ENCODE measurements around the gene SPG7. TPM values are rescaled to one million over a fixed set of nuclear protein-coding genes. Genes with fewer than 3 reads are reported as not detected.

The SPG7 gene
- total and polyA plus RNA-seq, 9 of the 15 experiments (the other 6 are each of a cell fraction or from before 2014, with no cell fraction given): 5.8 to 89.1 (median 49.4) TPM

DNA sequence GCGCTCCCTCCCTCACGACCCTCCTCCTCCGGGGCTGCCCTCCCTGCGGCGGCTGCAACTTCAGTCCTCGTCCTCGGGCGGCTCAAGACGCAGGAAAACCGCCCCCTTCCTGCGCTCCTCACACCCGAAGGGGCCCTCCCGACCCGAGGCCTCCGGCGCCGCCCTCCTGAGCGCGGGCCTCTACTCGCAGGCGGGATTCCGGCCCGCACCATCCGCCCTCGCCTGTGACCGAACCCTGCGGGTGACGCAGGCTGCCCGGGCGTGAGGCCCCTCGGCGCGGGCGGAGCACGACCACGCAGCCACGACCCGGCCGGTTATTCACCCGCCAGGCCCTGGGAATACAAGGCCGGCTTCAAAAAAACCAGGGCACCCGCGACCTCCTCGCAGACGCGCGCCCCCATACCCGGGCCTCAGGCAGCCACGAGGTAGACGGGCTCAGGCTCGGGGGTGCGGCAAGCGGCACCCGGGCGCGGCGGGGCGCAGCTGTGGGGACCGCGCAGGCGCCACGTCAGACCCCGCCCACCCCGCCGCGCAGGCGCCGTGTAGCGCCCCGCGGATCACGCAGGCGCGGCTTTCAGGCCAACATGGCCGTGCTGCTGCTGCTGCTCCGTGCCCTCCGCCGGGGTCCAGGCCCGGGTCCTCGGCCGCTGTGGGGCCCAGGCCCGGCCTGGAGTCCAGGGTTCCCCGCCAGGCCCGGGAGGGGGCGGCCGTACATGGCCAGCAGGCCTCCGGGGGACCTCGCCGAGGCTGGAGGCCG, at the start of gene SPG7 (continued):
- TF ChIP-seq USF2 (CRISPR knock-in tag; IDR thresholded peaks at IDR 0.05) (no peak), ZNF263 (CRISPR knock-in tag; IDR thresholded peaks at IDR 0.05; ENCODE audit: borderline replicate concordance) (peak; percentile 28; the same call in 1 of the 2 replicates), ZNF347 (CRISPR knock-in tag; IDR thresholded peaks at IDR 0.05; ENCODE audit: low read depth) (no peak), CC2D1A (IDR thresholded peaks at IDR 0.05) (no peak), TARDBP (IDR thresholded peaks at IDR 0.05) (no peak), PHF8 (IDR thresholded peaks at IDR 0.05; ENCODE audit: borderline replicate concordance, low read length) (peak; percentile 85; the same call in 1 of the 2 replicates), ELK1 (CRISPR knock-in tag; IDR thresholded peaks at IDR 0.05) (no peak), SMAD4 (CRISPR knock-in tag; conservative IDR thresholded peaks at IDR 0.05) (peak; percentile 61), ZNF408 (CRISPR knock-in tag; IDR thresholded peaks at IDR 0.05; ENCODE audit: low read depth) (no peak), PTBP1 (IDR thresholded peaks at IDR 0.05; ENCODE audit: low read depth, low read length) (no peak), FIP1L1 (IDR thresholded peaks at IDR 0.05; ENCODE audit: low read depth, low read length, poor library complexity, severe bottlenecking) (peak; percentile 74), RCOR1 (IDR thresholded peaks at IDR 0.05; ENCODE audit: borderline replicate concordance in 1 of 2, low read depth in 2 of 2, low read length in 2 of 2) (no peak), ZNF146 (CRISPR knock-in tag; IDR thresholded peaks at IDR 0.05; ENCODE audit: unreplicated experiment) (no peak), ZBTB1 (CRISPR knock-in tag; IDR thresholded peaks at IDR 0.05; ENCODE audit: borderline replicate concordance, low read depth) (peak; percentile 74; the same call in 1 of the 2 replicates), NR2F6 (CRISPR knock-in tag; IDR thresholded peaks at IDR 0.05) (no peak), SMAD2 (IDR thresholded peaks at IDR 0.05; ENCODE audit: low read depth, low read length) (no peak)
- TF ChIP-seq, protein P1, sequence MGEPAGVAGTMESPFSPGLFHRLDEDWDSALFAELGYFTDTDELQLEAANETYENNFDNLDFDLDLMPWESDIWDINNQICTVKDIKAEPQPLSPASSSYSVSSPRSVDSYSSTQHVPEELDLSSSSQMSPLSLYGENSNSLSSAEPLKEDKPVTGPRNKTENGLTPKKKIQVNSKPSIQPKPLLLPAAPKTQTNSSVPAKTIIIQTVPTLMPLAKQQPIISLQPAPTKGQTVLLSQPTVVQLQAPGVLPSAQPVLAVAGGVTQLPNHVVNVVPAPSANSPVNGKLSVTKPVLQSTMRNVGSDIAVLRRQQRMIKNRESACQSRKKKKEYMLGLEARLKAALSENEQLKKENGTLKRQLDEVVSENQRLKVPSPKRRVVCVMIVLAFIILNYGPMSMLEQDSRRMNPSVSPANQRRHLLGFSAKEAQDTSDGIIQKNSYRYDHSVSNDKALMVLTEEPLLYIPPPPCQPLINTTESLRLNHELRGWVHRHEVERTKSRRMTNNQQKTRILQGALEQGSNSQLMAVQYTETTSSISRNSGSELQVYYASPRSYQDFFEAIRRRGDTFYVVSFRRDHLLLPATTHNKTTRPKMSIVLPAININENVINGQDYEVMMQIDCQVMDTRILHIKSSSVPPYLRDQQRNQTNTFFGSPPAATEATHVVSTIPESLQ (CRISPR knock-in tag; IDR thresholded peaks at IDR 0.05): 0 out of 2 replicates have a peak, but pooled peaks have one; percentile 62
- TF ChIP-seq, protein P2, sequence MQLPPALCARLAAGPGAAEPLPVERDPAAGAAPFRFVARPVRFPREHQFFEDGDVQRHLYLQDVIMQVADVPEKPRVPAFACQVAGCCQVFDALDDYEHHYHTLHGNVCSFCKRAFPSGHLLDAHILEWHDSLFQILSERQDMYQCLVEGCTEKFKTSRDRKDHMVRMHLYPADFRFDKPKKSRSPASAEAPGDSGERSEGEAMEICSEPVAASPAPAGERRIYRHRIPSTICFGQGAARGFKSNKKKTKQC (CRISPR knock-in tag; IDR thresholded peaks at IDR 0.05): peak; percentile 41; the same call in 1 of the 2 replicates
- TF ChIP-seq, protein P3, sequence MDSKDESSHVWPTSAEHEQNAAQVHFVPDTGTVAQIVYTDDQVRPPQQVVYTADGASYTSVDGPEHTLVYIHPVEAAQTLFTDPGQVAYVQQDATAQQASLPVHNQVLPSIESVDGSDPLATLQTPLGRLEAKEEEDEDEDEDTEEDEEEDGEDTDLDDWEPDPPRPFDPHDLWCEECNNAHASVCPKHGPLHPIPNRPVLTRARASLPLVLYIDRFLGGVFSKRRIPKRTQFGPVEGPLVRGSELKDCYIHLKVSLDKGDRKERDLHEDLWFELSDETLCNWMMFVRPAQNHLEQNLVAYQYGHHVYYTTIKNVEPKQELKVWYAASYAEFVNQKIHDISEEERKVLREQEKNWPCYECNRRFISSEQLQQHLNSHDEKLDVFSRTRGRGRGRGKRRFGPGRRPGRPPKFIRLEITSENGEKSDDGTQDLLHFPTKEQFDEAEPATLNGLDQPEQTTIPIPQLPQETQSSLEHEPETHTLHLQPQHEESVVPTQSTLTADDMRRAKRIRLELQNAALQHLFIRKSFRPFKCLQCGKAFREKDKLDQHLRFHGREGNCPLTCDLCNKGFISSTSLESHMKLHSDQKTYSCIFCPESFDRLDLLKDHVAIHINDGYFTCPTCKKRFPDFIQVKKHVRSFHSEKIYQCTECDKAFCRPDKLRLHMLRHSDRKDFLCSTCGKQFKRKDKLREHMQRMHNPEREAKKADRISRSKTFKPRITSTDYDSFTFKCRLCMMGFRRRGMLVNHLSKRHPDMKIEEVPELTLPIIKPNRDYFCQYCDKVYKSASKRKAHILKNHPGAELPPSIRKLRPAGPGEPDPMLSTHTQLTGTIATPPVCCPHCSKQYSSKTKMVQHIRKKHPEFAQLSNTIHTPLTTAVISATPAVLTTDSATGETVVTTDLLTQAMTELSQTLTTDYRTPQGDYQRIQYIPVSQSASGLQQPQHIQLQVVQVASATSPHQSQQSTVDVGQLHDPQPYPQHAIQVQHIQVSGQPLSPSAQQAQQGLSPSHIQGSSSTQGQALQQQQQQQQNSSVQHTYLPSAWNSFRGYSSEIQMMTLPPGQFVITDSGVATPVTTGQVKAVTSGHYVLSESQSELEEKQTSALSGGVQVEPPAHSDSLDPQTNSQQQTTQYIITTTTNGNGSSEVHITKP (IDR thresholded peaks at IDR 0.05; ENCODE audit: partially characterized antibody): peak; percentile 51
